GM23338 (cell line): ENCODE data around the gene MOB3C. TPM values are rescaled to one million over a fixed set of nuclear protein-coding genes. Genes with fewer than 3 reads are reported as not detected.
"Not testable (repeated sequence)": the region's sequence is repeated elsewhere in the genome, so short reads cannot be mapped to it uniquely, and the experiment has no call there.

Experiments used
- ATAC-seq: fragments of 200-7000 bp; cut with Tn5 transposase; 3 replicates; pipeline ENCODE4 v1.9.1; 2020
- DNase-seq: peaks from one replicate; pipeline ENCODE4 v3.0.0-alpha.2; 2015; ENCODE audit warnings: low spot score
- H2AFZ ChIP-seq: fragments of 200-600 bp; sonication (generic); 2 replicates; pipeline ENCODE4 v1.8.0; 2016; ENCODE audit warnings: antibody characterized with exemption, mild to moderate bottlenecking, moderate library complexity
- H3F3A ChIP-seq: fragments of 200-600 bp; sonication (generic); replicated peaks from 2 replicates; pipeline ENCODE4 v1.8.0; 2017; ENCODE audit warnings: antibody characterized with exemption, mixed run types, low read depth
- H3K27ac ChIP-seq: fragments of 200-600 bp; sonication (generic); 2 replicates; pipeline ENCODE4 v1.6.1; 2016; ENCODE audit warnings: low read depth
- H3K27me3 ChIP-seq: fragments of 200-600 bp; sonication (generic); 2 replicates; pipeline ENCODE4 v1.8.0; 2016; ENCODE audit warnings: mild to moderate bottlenecking, mixed run types, moderate library complexity; ENCODE audit not compliant: insufficient read depth
- H3K36me3 ChIP-seq: fragments of 200-600 bp; sonication (generic); 2 replicates; pipeline ENCODE4 v1.8.0; 2016; ENCODE audit warnings: mild to moderate bottlenecking; ENCODE audit not compliant: insufficient read depth
- H3K4me1 ChIP-seq: fragments of 200-600 bp; sonication (generic); 2 replicates; pipeline ENCODE4 v1.8.0; 2016; ENCODE audit warnings: mild to moderate bottlenecking, moderate library complexity; ENCODE audit not compliant: insufficient read depth
- H3K4me2 ChIP-seq: fragments of 200-600 bp; sonication (generic); 2 replicates; pipeline ENCODE4 v1.7.1; 2017; ENCODE audit warnings: mixed run types
- H3K4me3 ChIP-seq: fragments of 200-600 bp; sonication (generic); 2 replicates; pipeline ENCODE4 v1.6.1; 2016; ENCODE audit warnings: mixed run types
- H3K79me2 ChIP-seq: fragments of 200-600 bp; sonication (generic); replicated peaks from 2 replicates; pipeline ENCODE4 v1.8.0; 2017; ENCODE audit warnings: mild to moderate bottlenecking; ENCODE audit not compliant: insufficient read depth
- H3K9me2 ChIP-seq: fragments of 200-600 bp; sonication (generic); 2 replicates; pipeline ENCODE4 v1.8.0; 2017; ENCODE audit not compliant: insufficient read depth
- H4K20me1 ChIP-seq: fragments of 200-600 bp; sonication (generic); replicated peaks from 2 replicates; pipeline ENCODE4 v1.8.0; 2017; ENCODE audit warnings: mild to moderate bottlenecking; ENCODE audit not compliant: insufficient read depth
- H3K27ac Mint-ChIP-seq: 2 replicates; pipeline ENCODE4 v1.8.0; 2020; ENCODE audit warnings: inconsistent platforms, mild to moderate bottlenecking, moderate library complexity, mixed read lengths
- H3K27me3 Mint-ChIP-seq: 3 replicates; pipeline ENCODE4 v1.8.0; 2022; ENCODE audit warnings: low read depth, mild to moderate bottlenecking, moderate library complexity, mixed read lengths, inconsistent platforms; ENCODE audit not compliant: insufficient read depth, poor library complexity
- H3K36me3 Mint-ChIP-seq: 3 replicates; pipeline ENCODE4 v1.8.0; 2021; ENCODE audit warnings: low read depth, mild to moderate bottlenecking, inconsistent platforms, moderate library complexity, mixed read lengths
- H3K4me1 Mint-ChIP-seq: 3 replicates; pipeline ENCODE4 v1.8.0; 2020; ENCODE audit warnings: mild to moderate bottlenecking, inconsistent platforms, mixed read lengths
- H3K4me3 Mint-ChIP-seq: 3 replicates; pipeline ENCODE4 v1.8.0; 2021; ENCODE audit warnings: moderate library complexity, mild to moderate bottlenecking, inconsistent platforms, mixed read lengths
- H3K9me3 Mint-ChIP-seq: 3 replicates; pipeline ENCODE4 v1.8.0; 2020; ENCODE audit warnings: moderate library complexity, mild to moderate bottlenecking, inconsistent platforms, mixed read lengths
- CTCF ChIP-seq, 2 experiments: fragments of 200-600 bp in 1 of 2; sonication (generic) in 1 of 2; conservative IDR thresholded peaks; 2 replicates each; pipeline versions ENCODE4 v1.5.1 to v1.6.1; 2016 to 2017; ENCODE audit warnings: antibody characterized with exemption in 2 of 2, low read depth in 2 of 2, mild to moderate bottlenecking in 2 of 2, moderate library complexity in 1 of 2
- ETS1 ChIP-seq: IDR thresholded peaks from 2 replicates; pipeline ENCODE4 v1.6.1; 2016; ENCODE audit warnings: antibody characterized with exemption
- EZH2 ChIP-seq: fragments of 200-600 bp; sonication (generic); IDR thresholded peaks from one replicate; pipeline ENCODE4 v1.8.0; 2017; ENCODE audit warnings: antibody characterized with exemption, mild to moderate bottlenecking, low read depth; ENCODE audit not compliant: unreplicated experiment
- EZH2phosphoT487 ChIP-seq: fragments of 200-600 bp; sonication (generic); IDR thresholded peaks from one replicate; pipeline ENCODE4 v1.8.1; 2018; ENCODE audit warnings: antibody characterized with exemption; ENCODE audit not compliant: unreplicated experiment
- JUNB ChIP-seq: IDR thresholded peaks from one replicate; pipeline ENCODE4 v1.6.1; 2016; ENCODE audit warnings: antibody characterized with exemption; ENCODE audit not compliant: unreplicated experiment
- NANOG ChIP-seq: IDR thresholded peaks from 2 replicates; pipeline ENCODE4 v1.6.1; 2016; ENCODE audit warnings: antibody characterized with exemption, borderline replicate concordance
- POLR2AphosphoS5 ChIP-seq: IDR thresholded peaks from 2 replicates; pipeline ENCODE4 v1.6.1; 2016; ENCODE audit warnings: antibody characterized with exemption, low read depth
- REST ChIP-seq: IDR thresholded peaks from one replicate; pipeline ENCODE4 v1.6.1; 2018; ENCODE audit warnings: antibody characterized with exemption; ENCODE audit not compliant: unreplicated experiment
- STAT1 ChIP-seq: IDR thresholded peaks from one replicate; pipeline ENCODE4 v1.6.1; 2016; ENCODE audit warnings: antibody characterized with exemption; ENCODE audit not compliant: unreplicated experiment
- ZNF114 ChIP-seq: fragments of 250-450 bp; sonication (Bioruptor Pico); IDR thresholded peaks from 2 replicates; pipeline ENCODE4 v1.5.0; 2020; ENCODE audit warnings: mild to moderate bottlenecking, moderate library complexity
- ZNF331 ChIP-seq: fragments of 250-450 bp; sonication (Bioruptor Pico); IDR thresholded peaks from 2 replicates; pipeline ENCODE4 v1.5.0; 2020; ENCODE audit warnings: low read depth, mild to moderate bottlenecking, moderate library complexity
- polyA plus RNA-seq: library from polyadenylated mRNA; unstranded; fragments of >200 nt; fragmentation: Nextera tagmentation; extraction: Ambion mirVana; gene quantifications from 2 replicates; pipeline ENCODE4 v1.2.1, GENCODE V29; 2016
- total RNA-seq: library from RNA; depleted of rRNA; stranded (reverse); fragments of >200 nt; shearing (Covaris generic); gene quantifications from 2 replicates; pipeline ENCODE4 v1.2.3, GENCODE V29; 2014

The MOB3C gene
- total and polyA plus RNA-seq, 2 experiments from 2014 or later = 1.1 to 6.2 TPM

- no peak for TF ChIP-seq CTCF (conservative IDR thresholded peaks at IDR 0.05; ENCODE audit: low read depth in 2 of 2)
- no peak for TF ChIP-seq POLR2AphosphoS5
- no peak for TF ChIP-seq EZH2
- TF ChIP-seq JUNB = no peak
- no peak for TF ChIP-seq STAT1
- TF ChIP-seq NANOG = no peak
- no peak for TF ChIP-seq REST
- TF ChIP-seq ZNF114 (CRISPR knock-in tag) = no peak
- TF ChIP-seq ETS1 = no peak
- TF ChIP-seq EZH2phosphoT487 = no peak
Observed at GRCh38 chr1:46653405-46653958, 36.9 kb upstream of the MOB3C start (continued).

GRCh38 chr1:46652321-46653100, 35.9 kb upstream of the MOB3C start:
- H3K4me3 ChIP-seq = no peak overlapping the region
- ATAC-seq (no peak), DNase-seq (no peak)
- no peak overlapping the region for H3K27ac Mint-ChIP-seq
- no peak overlapping the region for H2AFZ ChIP-seq
- no peaks in the 10 kb centered on the region for H3K27me3 Mint-ChIP-seq
- no peak for TF ChIP-seq POLR2AphosphoS5
- no peak for TF ChIP-seq ETS1
- TF ChIP-seq ZNF114 (CRISPR knock-in tag) = no peak
- no peak for TF ChIP-seq EZH2
- TF ChIP-seq ZNF331 = no peak
- no peak for TF ChIP-seq REST
- H3K9me3 Mint-ChIP-seq = peaks cover 15% of the 10 kb centered on the region; the same call in 2 of the 3 replicates
- H3K4me3 Mint-ChIP-seq = no peak overlapping the region
- H3K36me3 Mint-ChIP-seq = peaks cover 70% of the 10 kb centered on the region
- no peaks in the 10 kb centered on the region for H3K4me1 Mint-ChIP-seq
- H3K9me2 ChIP-seq = no peaks in the 10 kb centered on the region
- H3K27ac ChIP-seq = no peak overlapping the region
- H3K27me3 ChIP-seq = no peaks in the 10 kb centered on the region
- H3F3A ChIP-seq = no peaks in the 10 kb centered on the region
- peaks cover 27% of the 10 kb centered on the region for H3K36me3 ChIP-seq
- no peak overlapping the region for H3K4me2 ChIP-seq
- no peaks in the 10 kb centered on the region for H3K4me1 ChIP-seq
- H3K79me2 ChIP-seq = no peaks in the 10 kb centered on the region
- H4K20me1 ChIP-seq = no peaks in the 10 kb centered on the region

- H3K4me3 ChIP-seq, H3K27ac Mint-ChIP-seq, H3K4me2 ChIP-seq, H2AFZ ChIP-seq, H3F3A ChIP-seq, ATAC-seq, H3K9me2 ChIP-seq, H3K27me3 ChIP-seq, H3K79me2 ChIP-seq, H3K4me1 Mint-ChIP-seq, H4K20me1 ChIP-seq, H3K27ac ChIP-seq, H3K27me3 Mint-ChIP-seq, DNase-seq, H3K4me3 Mint-ChIP-seq, H3K4me1 ChIP-seq: not testable (repeated sequence)
- peaks cover 19% of the 10 kb centered on the region for H3K36me3 ChIP-seq
- H3K36me3 Mint-ChIP-seq = peaks cover 77% of the 10 kb centered on the region
- H3K9me3 Mint-ChIP-seq = peaks cover 15% of the 10 kb centered on the region; the same call in 2 of the 3 replicates
Observed at GRCh38 chr1:46651152-46651551, 34.5 kb upstream of the MOB3C start.
